ENCODE results near the gene FAM83G.

FAM83G gene

GRCh38 chr17:18987862-18988545, 16.6 kb downstream of the FAM83G start:
- DNase-seq (ENCODE audit: low read depth in 2 of 2), result no peak

- no peak for DNase-seq (ENCODE audit: low read depth in 2 of 2)
Observed at GRCh38 chr17:18987230-18987610, 17.3 kb downstream of the FAM83G start.

GRCh38 chr17:18986541-18987229, 17.9 kb downstream of the FAM83G start:
- DNase-seq (ENCODE audit: low read depth in 2 of 2), result no peak

- no peak for DNase-seq (ENCODE audit: low read depth in 2 of 2)
Observed at GRCh38 chr17:18985475-18985874, 19.1 kb downstream of the FAM83G start.

GRCh38 chr17:18984273-18985114, 20.1 kb downstream of the FAM83G start:
- no peak for DNase-seq (ENCODE audit: low read depth in 2 of 2)

GRCh38 chr17:18981642-18982424, 22.7 kb downstream of the FAM83G start:
- no peak for DNase-seq (ENCODE audit: low read depth in 2 of 2)

GRCh38 chr17:18981335-18981641, 23.3 kb downstream of the FAM83G start:
- DNase-seq (ENCODE audit: low read depth in 2 of 2), result no peak

GRCh38 chr17:18980682-18981334, 23.8 kb downstream of the FAM83G start:
- no peak for DNase-seq (ENCODE audit: low read depth in 2 of 2)

GRCh38 chr17:18978655-18979054, 25.9 kb downstream of the FAM83G start:
- no peak for DNase-seq (ENCODE audit: low read depth in 2 of 2)

GRCh38 chr17:18978050-18978449, 26.5 kb downstream of the FAM83G start:
- no peak for DNase-seq (ENCODE audit: low read depth in 2 of 2)

GRCh38 chr17:18977646-18978045, 26.9 kb downstream of the FAM83G start:
- no peak for DNase-seq (ENCODE audit: low read depth in 2 of 2)

- no peak for DNase-seq (ENCODE audit: low read depth in 2 of 2)
Observed at GRCh38 chr17:18977021-18977420, 27.5 kb downstream of the FAM83G start.

- DNase-seq (ENCODE audit: low read depth in 2 of 2), result no peak
Observed at GRCh38 chr17:18976201-18976600, 28.4 kb downstream of the FAM83G start.

GRCh38 chr17:18975597-18975996, 29.0 kb downstream of the FAM83G start:
- no peak for DNase-seq (ENCODE audit: low read depth in 2 of 2)

GRCh38 chr17:18974407-18975149, 30.0 kb downstream of the FAM83G start:
- no peak for DNase-seq (ENCODE audit: low read depth in 2 of 2)

- DNase-seq (ENCODE audit: low read depth in 2 of 2), result no peak
Observed at GRCh38 chr17:18971801-18972200, 32.8 kb downstream of the FAM83G start.

GRCh38 chr17:18970582-18971480, 33.7 kb downstream of the FAM83G start:
- no peak for DNase-seq (ENCODE audit: low read depth in 2 of 2)

- no peak for DNase-seq (ENCODE audit: low read depth in 2 of 2)
Observed at GRCh38 chr17:18968945-18969887, 35.3 kb downstream of the FAM83G start.

GRCh38 chr17:18968345-18968744, 36.2 kb downstream of the FAM83G start:
- no peak for DNase-seq (ENCODE audit: low read depth in 2 of 2)

Measured in stimulated activated CD8-positive, alpha-beta memory T cell treated with anti-CD3 and anti-CD28 coated beads, Interleukin-2, amount 100 ng/mL, for 1 hour (primary cell).